Chondrocyte (in vitro differentiated cells): ENCODE measurements around the gene DDX19B. TPM values are rescaled to one million over a fixed set of nuclear protein-coding genes. Genes with fewer than 3 reads are reported as not detected.
"Not testable (repeated sequence)": the region's sequence is repeated elsewhere in the genome, so short reads cannot be mapped to it uniquely, and the experiment has no call there.

Experiments used
- DNase-seq: peaks from one replicate; pipeline ENCODE4 v3.0.0; 2021; ENCODE audit warnings: mixed read lengths, low spot score
- H3K27ac Mint-ChIP-seq: one replicate; pipeline ENCODE4 v1.8.0; 2021; ENCODE audit warnings: mild to moderate bottlenecking, moderate library complexity, mixed read lengths; ENCODE audit not compliant: unreplicated experiment
- H3K27me3 Mint-ChIP-seq: 2 replicates; pipeline ENCODE4 v1.8.0; 2021; ENCODE audit warnings: low read depth, mixed read lengths
- H3K36me3 Mint-ChIP-seq: 2 replicates; pipeline ENCODE4 v1.8.0; 2021; ENCODE audit warnings: low read depth, mixed read lengths
- H3K4me1 Mint-ChIP-seq: 2 replicates; pipeline ENCODE4 v1.8.0; 2021; ENCODE audit warnings: low read depth, mild to moderate bottlenecking, mixed read lengths
- H3K4me3 Mint-ChIP-seq: one replicate; pipeline ENCODE4 v1.8.0; 2021; ENCODE audit warnings: mild to moderate bottlenecking, moderate library complexity, mixed read lengths; ENCODE audit not compliant: unreplicated experiment
- H3K9me3 Mint-ChIP-seq: 2 replicates; pipeline ENCODE4 v1.8.0; 2021; ENCODE audit warnings: low read depth, mixed read lengths
- CTCF ChIP-seq: fragments of 200-600 bp; sonication (generic); IDR thresholded peaks from 2 replicates; pipeline ENCODE4 v1.5.0; 2021; ENCODE audit warnings: antibody characterized with exemption, mild to moderate bottlenecking, moderate library complexity
- total RNA-seq: library from RNA; stranded (reverse); gene quantifications from 3 replicates; pipeline ENCODE4 v1.2.1, GENCODE V29; 2021

Gene DDX19B
- total RNA-seq, 1 donor from 2014 or later: 22.9 TPM

- DNase-seq: no peak
- no peak for TF ChIP-seq CTCF
- Mint-ChIP-seq H3K4me1 (no peaks in the 10 kb centered on the region), H3K4me3 (no peak overlapping the region), H3K36me3 (peaks cover 43% of the 10 kb centered on the region), H3K27ac (no peak overlapping the region), H3K27me3 (no peaks in the 10 kb centered on the region), H3K9me3 (no peaks in the 10 kb centered on the region)
Measured at GRCh38 chr16:70270176-70270575, 28.8 kb upstream of the DDX19B start.

- Mint-ChIP-seq H3K9me3 (no peaks in the 10 kb centered on the region), H3K4me1 (peaks cover 3% of the 10 kb centered on the region), H3K27ac (no peak overlapping the region), H3K36me3 (peaks cover 43% of the 10 kb centered on the region), H3K4me3 (no peak overlapping the region), H3K27me3 (no peaks in the 10 kb centered on the region)
- TF ChIP-seq CTCF: no peak
- DNase-seq: peak; percentile 55
Measured at GRCh38 chr16:70271696-70272095, 27.3 kb upstream of the DDX19B start.

GRCh38 chr16:70276392-70276791 is 22.6 kb upstream of the DDX19B start:
- Mint-ChIP-seq H3K36me3 (peaks cover 46% of the 10 kb centered on the region), H3K4me1 (peaks cover 6% of the 10 kb centered on the region), H3K27ac (no peak overlapping the region), H3K9me3 (no peaks in the 10 kb centered on the region), H3K4me3 (no peak overlapping the region), H3K27me3 (no peaks in the 10 kb centered on the region)
- no peak for TF ChIP-seq CTCF
- DNase-seq: no peak

- H3K4me3 Mint-ChIP-seq: peak overlapping the region; percentile 99
Measured at GRCh38 chr16:70287304-70287971, 11.5 kb upstream of the DDX19B start.

GRCh38 chr16:70289229-70290094 is 9.5 kb upstream of the DDX19B start, which contains the start of gene AARS1:
Gene AARS1, minus strand, starts transcription at chr16:70289506. Its CDS starts 6,743 bp downstream, at chr16:70282763.
- H3K4me1 Mint-ChIP-seq: peaks cover 29% of the 10 kb centered on the region
- H3K36me3 Mint-ChIP-seq: peaks cover 5% of the 10 kb centered on the region
- H3K27me3 Mint-ChIP-seq: no peaks in the 10 kb centered on the region
- H3K27ac Mint-ChIP-seq: peak within 1 kb of the TSS; percentile 100
- peak; percentile 99 for DNase-seq
- peak within 1 kb of the TSS; percentile 99 for H3K4me3 Mint-ChIP-seq
- no peaks in the 10 kb centered on the region for H3K9me3 Mint-ChIP-seq
- TF ChIP-seq CTCF: no peak

More at GRCh38 chr16:70287304-70287971, 11.5 kb upstream of the DDX19B start:
- Mint-ChIP-seq H3K4me1 (peaks cover 37% of the 10 kb centered on the region), H3K36me3 (peaks cover 13% of the 10 kb centered on the region), H3K27ac (peak overlapping the region; percentile 100)
- H3K27me3 Mint-ChIP-seq, H3K9me3 Mint-ChIP-seq: not testable (repeated sequence)
- peak; percentile 28 for DNase-seq
